Tibial nerve (tissue), 4 donors: Measurements from ENCODE around the gene CMKLR1. TPM values are rescaled to one million over a fixed set of nuclear protein-coding genes. Genes with fewer than 3 reads are reported as not detected.

Experiments
- DNase-seq, 2 donors: peaks; one replicate each; pipeline ENCODE4 v3.0.0-alpha.2; 2019; ENCODE audit warnings: low spot score in 2 of 2
- H3K27ac ChIP-seq, 4 donors: fragments of 200-600 bp; sonication (generic) in 3 of 4; one replicate each; pipeline ENCODE4 v1.5.1; 2017 to 2019; ENCODE audit warnings: mild to moderate bottlenecking in 1 of 4
- H3K27me3 ChIP-seq, 2 donors: fragments of 200-600 bp; sonication (generic) in 1 of 2; one replicate each; pipeline versions ENCODE4 v1.5.1 to v1.6.0; 2017 to 2019
- H3K36me3 ChIP-seq, 3 donors: fragments of 200-600 bp; sonication (generic); one replicate each; pipeline ENCODE4 v1.5.1; 2018 to 2019
- H3K4me1 ChIP-seq, 4 donors: fragments of 200-600 bp; sonication (generic) in 3 of 4; one replicate each; pipeline ENCODE4 v1.5.1; 2017 to 2019
- H3K4me3 ChIP-seq, 4 donors: fragments of 200-600 bp; sonication (generic) in 3 of 4; one replicate each; pipeline ENCODE4 v1.5.1; 2017 to 2019; ENCODE audit warnings: mild to moderate bottlenecking in 1 of 4, moderate library complexity in 1 of 4
- H3K9me3 ChIP-seq, 4 donors: fragments of 200-600 bp; sonication (generic) in 3 of 4; one replicate each; pipeline ENCODE4 v1.5.1; 2017 to 2019
- EP300 ChIP-seq, 2 donors: sonication (generic); formaldehyde crosslinking; IDR thresholded peaks; one replicate each; pipeline ENCODE4 v1.6.1; 2017; ENCODE audit warnings: antibody characterized with exemption in 2 of 2, mild to moderate bottlenecking in 1 of 2
- POLR2A ChIP-seq, 2 donors: fragments of 450-650 bp; IDR thresholded peaks; one replicate each; pipeline ENCODE4 v1.6.1; 2017; ENCODE audit warnings: antibody characterized with exemption in 2 of 2, mild to moderate bottlenecking in 2 of 2, moderate library complexity in 2 of 2
- WGBS, 2 donors: methylation state at CpG; one replicate each; pipeline ENCODE4 v1.1.5; 2018; 5-methylcytosine and 5-hydroxymethylcytosine counted together
- total RNA-seq, 4 donors: library from RNA; depleted of rRNA; stranded (reverse); fragments of >200 nt; gene quantifications; one replicate each; pipeline ENCODE4 v1.1.0, GENCODE V29; 2016
- TF ChIP-seq, protein P1 (sequence below), 5 experiments: fragments of 200-600 bp in 3 of 5; fragments of 450-650 bp in 2 of 5; sonication (generic) in 3 of 5; IDR thresholded peaks; one replicate each; pipeline ENCODE4 v1.5.1; 2016 to 2019; ENCODE audit warnings: antibody characterized with exemption in 5 of 5, mild to moderate bottlenecking in 3 of 5, moderate library complexity in 2 of 5

Gene CMKLR1
- total RNA-seq, 4 donors from 2014 or later: 7.1 to 23.2 (median 18.8) TPM

DNA sequence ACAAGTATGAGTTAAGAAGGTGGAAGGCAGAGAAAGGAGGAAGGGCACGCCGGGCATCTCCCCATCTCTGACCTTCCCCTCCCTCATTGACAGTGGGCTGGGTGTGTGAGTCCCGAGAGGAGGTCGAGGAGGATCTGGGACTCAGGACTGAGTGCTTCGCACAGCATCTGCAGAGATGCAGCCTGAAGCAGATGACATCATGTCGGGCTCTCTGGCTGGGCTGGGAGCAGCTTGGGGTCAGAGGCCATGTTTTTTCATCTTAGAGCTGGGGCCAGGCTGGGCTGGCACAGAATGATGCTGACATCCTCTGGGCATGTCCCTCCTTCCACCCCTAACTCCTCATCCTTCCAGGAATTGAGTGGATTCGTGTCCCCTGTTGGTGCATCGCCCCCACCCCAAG lies 43.5 kb downstream of the CMKLR1 start:
- H3K9me3 ChIP-seq: no peaks in the 10 kb centered on the region
- peaks cover 0 to 18% (median 0%) of the 10 kb centered on the region in 3 donors for H3K36me3 ChIP-seq
- 27 to 31% methylated on average over 8 of the region's 8 CpGs for WGBS, 2 donors
- H3K4me1 ChIP-seq: peaks cover 0 to 31% (median 0%) of the 10 kb centered on the region in 4 donors
- no peaks in the 10 kb centered on the region for H3K27me3 ChIP-seq
- no peak overlapping the region for H3K27ac ChIP-seq
- DNase-seq: no peak
- no peak overlapping the region for H3K4me3 ChIP-seq
- TF ChIP-seq POLR2A (IDR thresholded peaks at IDR 0.05) (no peak), EP300 (IDR thresholded peaks at IDR 0.05) (no peak)
- TF ChIP-seq, protein P1, sequence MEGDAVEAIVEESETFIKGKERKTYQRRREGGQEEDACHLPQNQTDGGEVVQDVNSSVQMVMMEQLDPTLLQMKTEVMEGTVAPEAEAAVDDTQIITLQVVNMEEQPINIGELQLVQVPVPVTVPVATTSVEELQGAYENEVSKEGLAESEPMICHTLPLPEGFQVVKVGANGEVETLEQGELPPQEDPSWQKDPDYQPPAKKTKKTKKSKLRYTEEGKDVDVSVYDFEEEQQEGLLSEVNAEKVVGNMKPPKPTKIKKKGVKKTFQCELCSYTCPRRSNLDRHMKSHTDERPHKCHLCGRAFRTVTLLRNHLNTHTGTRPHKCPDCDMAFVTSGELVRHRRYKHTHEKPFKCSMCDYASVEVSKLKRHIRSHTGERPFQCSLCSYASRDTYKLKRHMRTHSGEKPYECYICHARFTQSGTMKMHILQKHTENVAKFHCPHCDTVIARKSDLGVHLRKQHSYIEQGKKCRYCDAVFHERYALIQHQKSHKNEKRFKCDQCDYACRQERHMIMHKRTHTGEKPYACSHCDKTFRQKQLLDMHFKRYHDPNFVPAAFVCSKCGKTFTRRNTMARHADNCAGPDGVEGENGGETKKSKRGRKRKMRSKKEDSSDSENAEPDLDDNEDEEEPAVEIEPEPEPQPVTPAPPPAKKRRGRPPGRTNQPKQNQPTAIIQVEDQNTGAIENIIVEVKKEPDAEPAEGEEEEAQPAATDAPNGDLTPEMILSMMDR (IDR thresholded peaks at IDR 0.05): no peak

DNA sequence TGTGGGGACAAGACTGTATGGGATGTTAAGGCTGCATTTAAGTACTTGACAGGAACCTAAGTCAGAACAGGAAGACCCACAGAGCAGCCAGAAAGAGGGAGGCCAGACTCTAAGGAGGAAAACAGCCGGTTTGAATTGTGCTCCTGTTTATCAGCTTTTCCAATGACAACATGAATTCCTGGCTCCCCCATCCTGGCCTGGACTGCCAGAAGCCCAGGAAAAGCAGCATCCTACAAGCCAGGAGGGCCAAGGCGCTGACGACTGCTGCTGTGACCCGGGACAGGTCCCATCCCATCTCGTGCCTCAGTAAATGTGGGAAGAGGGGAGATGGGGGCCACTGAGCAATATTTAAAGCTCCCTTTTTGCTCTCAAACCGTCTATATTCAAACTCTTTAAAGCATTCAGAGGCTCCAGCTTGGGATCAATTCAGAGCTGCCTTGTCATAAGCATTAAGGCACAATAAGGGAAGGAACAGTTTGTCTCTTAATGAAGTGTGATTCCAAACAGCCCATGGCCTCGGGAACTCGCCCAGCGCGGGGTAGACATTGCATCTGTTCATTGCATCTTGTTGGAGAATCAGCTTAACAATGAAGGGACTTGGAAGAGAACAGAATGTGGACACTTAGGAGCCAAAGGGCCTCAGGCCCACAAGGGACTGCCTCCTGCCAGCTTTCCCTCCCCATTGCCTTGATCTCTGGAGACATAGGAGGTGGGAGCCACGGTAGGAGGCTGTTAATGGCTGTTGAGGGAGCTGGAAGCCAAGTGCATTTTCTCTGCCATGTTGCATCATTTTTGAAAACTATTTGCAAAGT lies 49.6 kb downstream of the CMKLR1 start:
- no peaks in the 10 kb centered on the region for H3K9me3 ChIP-seq
- no peaks in the 10 kb centered on the region for H3K27me3 ChIP-seq
- peaks cover 0 to 22% (median 0%) of the 10 kb centered on the region in 4 donors for H3K4me1 ChIP-seq
- 36 to 37% methylated on average over 11 of the region's 11 CpGs for WGBS, 2 donors
- H3K27ac ChIP-seq: peak overlapping the region in 2 of 4 donors; percentile 26 to 80
- TF ChIP-seq EP300 (IDR thresholded peaks at IDR 0.05): peak in 1 of 2 donors; percentile 46
- TF ChIP-seq, protein P1 (IDR thresholded peaks at IDR 0.05): no peak
- peak; percentile 59 to 64 for DNase-seq
- peaks cover 0 to 18% (median 0%) of the 10 kb centered on the region in 3 donors for H3K36me3 ChIP-seq
- no peak overlapping the region for H3K4me3 ChIP-seq

DNA sequence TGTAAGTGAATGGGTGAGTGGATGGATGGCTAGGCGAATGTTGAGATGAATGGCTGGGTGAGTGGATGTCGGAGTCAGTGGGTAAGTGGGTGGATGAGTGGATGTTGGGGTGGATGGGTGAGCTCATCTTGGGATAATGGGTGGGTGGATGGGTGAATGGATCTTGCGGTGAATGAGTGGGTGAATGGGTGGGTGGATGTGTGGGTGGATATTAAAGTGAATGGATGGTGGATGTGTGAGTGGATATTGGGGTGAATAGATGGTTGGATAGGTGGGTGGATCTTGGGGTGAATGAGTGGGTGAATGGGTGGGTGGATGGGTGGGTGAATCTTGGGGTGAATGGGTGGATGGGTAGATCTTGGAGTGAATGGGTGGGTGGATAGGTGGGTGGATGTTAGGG lies 51.9 kb downstream of the CMKLR1 start:
- H3K27me3 ChIP-seq: no peaks in the 10 kb centered on the region
- 92% methylated on average over 3 of the region's 3 CpGs for WGBS, 2 donors
- no peak for DNase-seq
- peaks cover 0 to 12% (median 0%) of the 10 kb centered on the region in 3 donors for H3K36me3 ChIP-seq
- no peak overlapping the region for H3K27ac ChIP-seq
- H3K9me3 ChIP-seq: no peaks in the 10 kb centered on the region
- no peak overlapping the region for H3K4me3 ChIP-seq
- peaks cover 0 to 22% (median 0%) of the 10 kb centered on the region in 4 donors for H3K4me1 ChIP-seq
- TF ChIP-seq POLR2A (IDR thresholded peaks at IDR 0.05) (no peak), EP300 (IDR thresholded peaks at IDR 0.05) (no peak)
- TF ChIP-seq, protein P1 (IDR thresholded peaks at IDR 0.05): no peak

DNA sequence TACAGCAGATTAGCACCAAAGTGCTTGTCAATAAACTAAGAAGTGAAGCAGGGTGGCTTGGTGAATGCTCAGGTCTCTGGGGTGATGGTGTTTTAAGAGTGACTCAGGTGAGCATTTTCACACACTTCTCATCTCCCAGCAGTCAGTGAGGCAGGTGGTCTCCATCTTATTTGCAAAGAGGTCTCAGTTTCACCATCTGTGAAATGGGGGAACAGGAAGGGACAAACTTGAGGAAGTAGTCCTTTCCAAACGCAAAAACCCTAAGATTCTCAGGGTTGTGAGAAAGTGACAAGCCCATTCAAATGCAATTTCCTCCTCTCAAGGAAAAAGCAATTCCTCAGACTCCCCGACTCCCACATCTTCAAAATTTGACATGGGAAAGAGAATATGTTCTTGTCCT lies 54.1 kb downstream of the CMKLR1 start:
- TF ChIP-seq, protein P1 (IDR thresholded peaks at IDR 0.05): no peak
- TF ChIP-seq EP300 (IDR thresholded peaks at IDR 0.05) (no peak), POLR2A (IDR thresholded peaks at IDR 0.05) (no peak)
- H3K4me1 ChIP-seq: peaks cover 0 to 17% (median 0%) of the 10 kb centered on the region in 4 donors
- 43 to 44% methylated on average over 2 of the region's 2 CpGs for WGBS, 2 donors
- H3K4me3 ChIP-seq: no peak overlapping the region
- no peak overlapping the region for H3K27ac ChIP-seq
- H3K9me3 ChIP-seq: no peaks in the 10 kb centered on the region
- H3K27me3 ChIP-seq: no peaks in the 10 kb centered on the region
- no peaks in the 10 kb centered on the region for H3K36me3 ChIP-seq
- DNase-seq: no peak

DNA sequence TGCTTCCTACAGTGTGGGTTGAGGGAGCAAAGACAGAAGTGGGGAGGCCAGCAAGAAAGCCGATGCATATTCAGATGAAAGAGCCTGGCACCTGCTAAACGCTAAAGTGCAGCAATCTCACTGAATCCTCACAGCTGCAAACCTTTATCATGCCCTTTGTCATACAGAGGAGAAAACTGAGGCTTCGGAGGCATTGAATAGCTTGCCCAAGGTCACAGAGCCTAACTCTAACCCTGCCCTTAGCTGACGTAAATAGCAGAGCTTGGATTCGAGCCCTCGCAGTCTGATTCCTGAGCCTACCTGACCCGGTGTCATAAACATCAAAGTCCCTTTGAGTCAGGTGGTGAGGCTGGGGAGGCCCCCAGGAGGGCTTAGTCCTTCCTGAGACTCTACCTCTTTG lies 54.9 kb downstream of the CMKLR1 start:
- WGBS, 2 donors: 53 to 66% methylated on average over 7 of the region's 7 CpGs
- H3K27me3 ChIP-seq: no peaks in the 10 kb centered on the region
- TF ChIP-seq, protein P1 (IDR thresholded peaks at IDR 0.05): no peak
- no peak for TF ChIP-seq POLR2A (IDR thresholded peaks at IDR 0.05)
- no peak for TF ChIP-seq EP300 (IDR thresholded peaks at IDR 0.05)

More for the DNA sequence above, 54.9 kb downstream of the CMKLR1 start:
- Histone ChIP-seq H3K4me3 (no peak overlapping the region), H3K27ac (no peak overlapping the region), H3K9me3 (no peaks in the 10 kb centered on the region), H3K4me1 (peaks cover 0 to 9% (median 0%) of the 10 kb centered on the region in 4 donors), H3K36me3 (no peaks in the 10 kb centered on the region)
- no peak for DNase-seq
